GM19452 (cell line): ENCODE results near the gene SLC1A4.
"Not testable (repeated sequence)": the region's sequence is repeated elsewhere in the genome, so short reads cannot be mapped to it uniquely, and the experiment has no call there.

Experiments
- ATAC-seq: cut with Tn5 transposase; IDR thresholded peaks from one replicate; pipeline ENCODE4 v1.9.1; 2021; ENCODE audit not compliant: unreplicated experiment

Gene SLC1A4

GRCh38 chr2:64989126-64989981 is at the start of gene SLC1A4:
SLC1A4 (plus strand) TSS chr2:64989399; CDS start chr2:64989644, 245 bp downstream.
- peak; percentile 77 for ATAC-seq

GRCh38 chr2:64941143-64941542 is 48.1 kb upstream of the SLC1A4 start:
- ATAC-seq, result no peak

GRCh38 chr2:64941801-64942200 is 47.4 kb upstream of the SLC1A4 start:
- no peak for ATAC-seq

- ATAC-seq, result no peak
These were observed 46.5 kb upstream of the SLC1A4 start for GRCh38 chr2:64942693-64943092.

- ATAC-seq, result no peak
These were observed 45.6 kb upstream of the SLC1A4 start for GRCh38 chr2:64943387-64944150.

- ATAC-seq, result no peak
These were observed 44.7 kb upstream of the SLC1A4 start for GRCh38 chr2:64944484-64944883.

GRCh38 chr2:64945973-64946768 is 43.0 kb upstream of the SLC1A4 start:
- peak; percentile 95 for ATAC-seq

GRCh38 chr2:64946769-64947247 is 42.4 kb upstream of the SLC1A4 start:
- ATAC-seq, result no peak

- ATAC-seq, result no peak
These were observed 41.3 kb upstream of the SLC1A4 start for GRCh38 chr2:64947885-64948284.

- ATAC-seq, result no peak
These were observed 38.7 kb upstream of the SLC1A4 start for GRCh38 chr2:64950226-64951160.

- no peak for ATAC-seq
These were observed 37.8 kb upstream of the SLC1A4 start for GRCh38 chr2:64951306-64951953.

DNA sequence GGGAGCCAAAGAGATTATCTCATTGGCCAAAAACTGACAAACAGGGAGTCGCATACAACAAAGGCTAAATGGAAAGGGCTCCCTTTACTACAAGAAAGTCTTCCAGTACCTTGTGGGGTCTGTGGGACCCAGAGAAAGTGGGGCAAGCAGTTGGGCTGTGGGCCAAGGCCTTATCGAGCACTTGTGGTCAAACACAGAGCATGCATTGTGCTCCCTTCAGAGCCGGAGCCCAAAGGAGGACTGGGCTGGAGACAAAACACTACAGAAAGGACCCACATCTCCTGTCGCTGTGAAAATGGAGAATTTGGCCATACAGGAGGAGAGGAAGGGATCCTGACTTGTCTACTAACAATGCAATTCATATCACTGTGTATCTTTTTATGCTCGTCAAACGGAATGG is 37.1 kb upstream of the SLC1A4 start:
- no peak for ATAC-seq

- ATAC-seq, result no peak
These were observed 36.4 kb upstream of the SLC1A4 start for GRCh38 chr2:64952511-64953482.

GRCh38 chr2:64955467-64955866 is 33.7 kb upstream of the SLC1A4 start:
- no peak for ATAC-seq

GRCh38 chr2:64957109-64957903 is 31.9 kb upstream of the SLC1A4 start:
- ATAC-seq, result no peak

GRCh38 chr2:64958556-64958955 is 30.6 kb upstream of the SLC1A4 start:
- ATAC-seq, result no peak

GRCh38 chr2:64960819-64961218 is 28.4 kb upstream of the SLC1A4 start:
- no peak for ATAC-seq

- ATAC-seq, result not testable (repeated sequence)
These were observed 26.1 kb upstream of the SLC1A4 start for GRCh38 chr2:64963138-64963537.
